Measurements from ENCODE around the gene AFG1L. TPM values are rescaled to one million over a fixed set of nuclear protein-coding genes. Genes with fewer than 3 reads are reported as not detected.
A peak's percentile ranks its signal among the peaks of the same experiment; 100 is the strongest.

Gene AFG1L
- total RNA-seq, 2 donors from 2014 or later = 3.5 TPM

GRCh38 chr6:108476847-108477430 is 182.1 kb downstream of the AFG1L start:
- no peaks in the 10 kb centered on the region for H3K36me3 ChIP-seq
- H3K4me3 ChIP-seq = no peak overlapping the region
- no peaks in the 10 kb centered on the region for H3K27me3 ChIP-seq (replicated peaks; ENCODE audit: insufficient read depth)
- TF ChIP-seq POLR2A (IDR thresholded peaks at IDR 0.05) (no peak), POLR2AphosphoS5 (IDR thresholded peaks at IDR 0.05) (no peak), CTCF (IDR thresholded peaks at IDR 0.05) (no peak)
- H3K27ac ChIP-seq = no peak overlapping the region
- H3K9me3 ChIP-seq = no peaks in the 10 kb centered on the region
- H3K4me1 ChIP-seq (replicated peaks) = no peaks in the 10 kb centered on the region
- intact Hi-C loops (cut with DNase I) = no loop called here
- WGBS = 86% methylated on average over 8 of the region's 8 CpGs
- DNase-seq (ENCODE audit: low spot score) = no peak

- Histone ChIP-seq H3K36me3 (no peaks in the 10 kb centered on the region), H3K4me3 (no peak overlapping the region), H3K9me3 (no peaks in the 10 kb centered on the region), H3K27ac (no peak overlapping the region), H3K27me3 (replicated peaks; ENCODE audit: insufficient read depth) (no peaks in the 10 kb centered on the region), H3K4me1 (replicated peaks) (no peaks in the 10 kb centered on the region)
- no peak for DNase-seq (ENCODE audit: low spot score)
- TF ChIP-seq CTCF (IDR thresholded peaks at IDR 0.05) (no peak), POLR2A (IDR thresholded peaks at IDR 0.05) (no peak), POLR2AphosphoS5 (IDR thresholded peaks at IDR 0.05) (no peak)
- intact Hi-C loops (cut with DNase I) = no loop called here
- WGBS = 86% methylated on average over 2 of the region's 2 CpGs
These were observed 187.7 kb downstream of the AFG1L start for GRCh38 chr6:108482559-108482958.

- Histone ChIP-seq H3K27me3 (replicated peaks; ENCODE audit: insufficient read depth) (no peaks in the 10 kb centered on the region), H3K36me3 (no peaks in the 10 kb centered on the region), H3K4me1 (replicated peaks) (no peaks in the 10 kb centered on the region), H3K9me3 (no peaks in the 10 kb centered on the region), H3K27ac (no peak overlapping the region), H3K4me3 (no peak overlapping the region)
- no peak for DNase-seq (ENCODE audit: low spot score)
- peak; percentile 3 for TF ChIP-seq POLR2AphosphoS5 (IDR thresholded peaks at IDR 0.05)
- no peak for TF ChIP-seq POLR2A (IDR thresholded peaks at IDR 0.05)
- intact Hi-C loops (cut with DNase I) = no loop called here
- WGBS = 73% methylated on average over 1 of the region's 1 CpG
These were observed 189.2 kb downstream of the AFG1L start for GRCh38 chr6:108484016-108484415.

GRCh38 chr6:108489699-108490098 is 194.8 kb downstream of the AFG1L start:
- intact Hi-C loops (cut with DNase I) = loop anchor here (10.0 kb wide), 1 partner anchor 375 kb away; no protein-coding TSS in a partner anchor
- 92% methylated on average over 5 of the region's 5 CpGs for WGBS
- no peaks in the 10 kb centered on the region for H3K4me1 ChIP-seq (replicated peaks)
- no peak for DNase-seq (ENCODE audit: low spot score)
- no peaks in the 10 kb centered on the region for H3K27me3 ChIP-seq (replicated peaks; ENCODE audit: insufficient read depth)
- TF ChIP-seq CTCF (IDR thresholded peaks at IDR 0.05) = no peak
- no peak for TF ChIP-seq POLR2AphosphoS5 (IDR thresholded peaks at IDR 0.05)
- no peak for TF ChIP-seq POLR2A (IDR thresholded peaks at IDR 0.05)
- H3K27ac ChIP-seq = no peak overlapping the region
- no peaks in the 10 kb centered on the region for H3K36me3 ChIP-seq
- no peak overlapping the region for H3K4me3 ChIP-seq
- H3K9me3 ChIP-seq = no peaks in the 10 kb centered on the region

- Histone ChIP-seq H3K27ac (no peak overlapping the region), H3K9me3 (no peaks in the 10 kb centered on the region), H3K4me1 (replicated peaks) (no peaks in the 10 kb centered on the region), H3K27me3 (replicated peaks; ENCODE audit: insufficient read depth) (no peaks in the 10 kb centered on the region), H3K36me3 (no peaks in the 10 kb centered on the region), H3K4me3 (no peak overlapping the region)
- peak; percentile 9 for DNase-seq (ENCODE audit: low spot score)
- intact Hi-C loops (cut with DNase I) = loop anchor here (10.0 kb wide), 1 partner anchor 377 kb away; no protein-coding TSS in a partner anchor
- peak; percentile 24 to 67 (median 50) for TF ChIP-seq CTCF (IDR thresholded peaks at IDR 0.05)
- peak; percentile 44 for TF ChIP-seq POLR2AphosphoS5 (IDR thresholded peaks at IDR 0.05)
- no peak for TF ChIP-seq POLR2A (IDR thresholded peaks at IDR 0.05)
These were observed 197.4 kb downstream of the AFG1L start for GRCh38 chr6:108492131-108492766.

All from prostate gland (tissue), 2 donors.